ENCODE measurements around the gene DNHD1. TPM values are rescaled to one million over a fixed set of nuclear protein-coding genes. Genes with fewer than 3 reads are reported as not detected.
A peak's percentile ranks its signal among the peaks of the same experiment; 100 is the strongest.

Gene DNHD1
- total and polyA plus RNA-seq, 2 of the 13 experiments (the other 11 are each of a cell fraction or from before 2014, with no cell fraction given): 2.7 to 9.3 TPM

DNA sequence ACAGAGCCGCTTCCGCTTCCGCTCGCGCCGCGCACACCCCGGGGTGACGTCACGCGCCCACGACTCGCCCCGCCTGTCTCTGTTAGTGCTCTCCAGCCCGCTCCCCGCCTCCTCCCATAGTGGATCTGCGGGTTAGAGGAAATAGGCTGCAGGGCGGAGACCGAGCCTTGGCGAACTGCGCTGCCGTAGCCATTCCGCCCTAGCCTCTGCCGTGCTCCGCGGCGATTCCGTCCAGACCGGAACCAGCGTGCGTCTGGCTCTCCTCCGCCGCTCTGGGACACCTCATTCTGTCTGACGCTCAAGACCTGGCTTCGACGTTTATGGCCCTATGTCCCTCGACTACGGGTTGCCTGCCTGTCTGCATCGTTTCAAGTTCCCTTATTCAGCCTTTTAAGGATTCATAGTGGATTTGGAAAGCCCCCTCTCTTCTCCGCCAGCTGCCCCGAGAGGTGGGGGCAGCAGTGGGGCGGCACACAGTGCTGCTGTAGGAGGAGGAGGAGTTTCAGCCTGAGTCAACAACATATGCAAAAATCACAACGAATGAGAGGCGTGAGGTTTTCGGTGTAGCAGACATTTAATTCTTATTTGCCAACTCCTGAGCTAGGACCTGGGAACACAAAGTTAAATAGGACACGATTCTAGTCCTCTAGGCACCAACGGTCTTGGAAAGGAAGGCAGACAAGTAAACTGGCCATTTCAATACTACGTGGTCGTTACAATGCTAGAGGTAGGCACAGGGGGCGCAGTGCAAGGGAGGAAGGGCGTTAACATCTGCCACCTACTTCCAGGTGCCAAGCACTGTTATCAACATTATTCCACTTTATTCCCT is 115.3 kb downstream of the DNHD1 start, which contains the start of gene TAF10 (continued):
- no peak for TF ChIP-seq ZNF784 (CRISPR knock-in tag; IDR thresholded peaks at IDR 0.05; ENCODE audit: borderline replicate concordance)
- peak; percentile 73; the same call in 1 of the 2 replicates for TF ChIP-seq PITX1 (CRISPR knock-in tag; IDR thresholded peaks at IDR 0.05)
- TF ChIP-seq RELA (CRISPR knock-in tag; IDR thresholded peaks at IDR 0.05): no peak
- TF ChIP-seq, protein P1, sequence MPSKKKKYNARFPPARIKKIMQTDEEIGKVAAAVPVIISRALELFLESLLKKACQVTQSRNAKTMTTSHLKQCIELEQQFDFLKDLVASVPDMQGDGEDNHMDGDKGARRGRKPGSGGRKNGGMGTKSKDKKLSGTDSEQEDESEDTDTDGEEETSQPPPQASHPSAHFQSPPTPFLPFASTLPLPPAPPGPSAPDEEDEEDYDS (CRISPR knock-in tag; IDR thresholded peaks at IDR 0.05): peak; percentile 89
- peak; percentile 44; the same call in 1 of the 2 replicates for TF ChIP-seq ZNF430 (CRISPR knock-in tag; IDR thresholded peaks at IDR 0.05)
- TF ChIP-seq, protein P2, sequence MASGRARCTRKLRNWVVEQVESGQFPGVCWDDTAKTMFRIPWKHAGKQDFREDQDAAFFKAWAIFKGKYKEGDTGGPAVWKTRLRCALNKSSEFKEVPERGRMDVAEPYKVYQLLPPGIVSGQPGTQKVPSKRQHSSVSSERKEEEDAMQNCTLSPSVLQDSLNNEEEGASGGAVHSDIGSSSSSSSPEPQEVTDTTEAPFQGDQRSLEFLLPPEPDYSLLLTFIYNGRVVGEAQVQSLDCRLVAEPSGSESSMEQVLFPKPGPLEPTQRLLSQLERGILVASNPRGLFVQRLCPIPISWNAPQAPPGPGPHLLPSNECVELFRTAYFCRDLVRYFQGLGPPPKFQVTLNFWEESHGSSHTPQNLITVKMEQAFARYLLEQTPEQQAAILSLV (CRISPR knock-in tag; IDR thresholded peaks at IDR 0.05; ENCODE audit: borderline replicate concordance): 0 out of 2 replicates have a peak, but pooled peaks have one; percentile 35
- no peak for TF ChIP-seq MYNN (CRISPR knock-in tag; IDR thresholded peaks at IDR 0.05; ENCODE audit: low read depth)
- TF ChIP-seq NONO (IDR thresholded peaks at IDR 0.05): no peak
- peak; percentile 78; the same call in 1 of the 2 replicates for TF ChIP-seq NONO (CRISPR knock-in tag; conservative IDR thresholded peaks at IDR 0.05)
- peak; percentile 67; the same call in 1 of the 2 replicates for TF ChIP-seq ZNF746 (CRISPR knock-in tag; IDR thresholded peaks at IDR 0.05)
- TF ChIP-seq, protein P3, sequence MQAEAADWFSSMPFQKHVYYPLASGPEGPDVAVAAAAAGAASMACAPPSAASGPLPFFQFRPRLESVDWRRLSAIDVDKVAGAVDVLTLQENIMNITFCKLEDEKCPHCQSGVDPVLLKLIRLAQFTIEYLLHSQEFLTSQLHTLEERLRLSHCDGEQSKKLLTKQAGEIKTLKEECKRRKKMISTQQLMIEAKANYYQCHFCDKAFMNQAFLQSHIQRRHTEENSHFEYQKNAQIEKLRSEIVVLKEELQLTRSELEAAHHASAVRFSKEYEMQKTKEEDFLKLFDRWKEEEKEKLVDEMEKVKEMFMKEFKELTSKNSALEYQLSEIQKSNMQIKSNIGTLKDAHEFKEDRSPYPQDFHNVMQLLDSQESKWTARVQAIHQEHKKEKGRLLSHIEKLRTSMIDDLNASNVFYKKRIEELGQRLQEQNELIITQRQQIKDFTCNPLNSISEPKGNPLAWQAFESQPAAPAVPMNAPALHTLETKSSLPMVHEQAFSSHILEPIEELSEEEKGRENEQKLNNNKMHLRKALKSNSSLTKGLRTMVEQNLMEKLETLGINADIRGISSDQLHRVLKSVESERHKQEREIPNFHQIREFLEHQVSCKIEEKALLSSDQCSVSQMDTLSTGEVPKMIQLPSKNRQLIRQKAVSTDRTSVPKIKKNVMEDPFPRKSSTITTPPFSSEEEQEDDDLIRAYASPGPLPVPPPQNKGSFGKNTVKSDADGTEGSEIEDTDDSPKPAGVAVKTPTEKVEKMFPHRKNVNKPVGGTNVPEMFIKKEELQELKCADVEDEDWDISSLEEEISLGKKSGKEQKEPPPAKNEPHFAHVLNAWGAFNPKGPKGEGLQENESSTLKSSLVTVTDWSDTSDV (CRISPR knock-in tag; IDR thresholded peaks at IDR 0.05): no peak
- TF ChIP-seq PRPF4 (IDR thresholded peaks at IDR 0.05; ENCODE audit: low read depth, low read length, poor library complexity, severe bottlenecking): no peak
- no peak for TF ChIP-seq TCF7L2 (IDR thresholded peaks at IDR 0.05; ENCODE audit: low read depth, low read length)
- peak; percentile 90 for TF ChIP-seq POLR2G (IDR thresholded peaks at IDR 0.05; ENCODE audit: low read depth, low read length)
- peak; percentile 44; the same call in 1 of the 2 replicates for TF ChIP-seq SOX5 (CRISPR knock-in tag; IDR thresholded peaks at IDR 0.05; ENCODE audit: borderline replicate concordance)
- TF ChIP-seq, protein P4, sequence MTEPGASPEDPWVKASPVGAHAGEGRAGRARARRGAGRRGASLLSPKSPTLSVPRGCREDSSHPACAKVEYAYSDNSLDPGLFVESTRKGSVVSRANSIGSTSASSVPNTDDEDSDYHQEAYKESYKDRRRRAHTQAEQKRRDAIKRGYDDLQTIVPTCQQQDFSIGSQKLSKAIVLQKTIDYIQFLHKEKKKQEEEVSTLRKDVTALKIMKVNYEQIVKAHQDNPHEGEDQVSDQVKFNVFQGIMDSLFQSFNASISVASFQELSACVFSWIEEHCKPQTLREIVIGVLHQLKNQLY (CRISPR knock-in tag; IDR thresholded peaks at IDR 0.05): peak; percentile 63; the same call in 1 of the 2 replicates
- TF ChIP-seq SP140L (CRISPR knock-in tag; IDR thresholded peaks at IDR 0.05; ENCODE audit: borderline replicate concordance): peak; percentile 27; the same call in 1 of the 2 replicates
- TF ChIP-seq CHD4 (IDR thresholded peaks at IDR 0.05; ENCODE audit: borderline replicate concordance, low read length): no peak
- TF ChIP-seq GATAD2A (CRISPR knock-in tag; IDR thresholded peaks at IDR 0.05): peak; percentile 54
- TF ChIP-seq SRF (IDR thresholded peaks at IDR 0.05; ENCODE audit: low read depth, low read length): no peak
- TF ChIP-seq ZNF207 (IDR thresholded peaks at IDR 0.05; ENCODE audit: borderline replicate concordance): no peak

Measured in HepG2 (cell line).